ENCODE measurements around the gene GLB1L2.

The GLB1L2 gene

GRCh38 chr11:134384406-134384805 lies 52.6 kb downstream of the GLB1L2 start:
- H3K4me1 ChIP-seq (ENCODE audit: control insufficient read depth, insufficient read depth, low read length, poor library complexity, severe bottlenecking) = peaks cover 17% of the 10 kb centered on the region
- H3K27ac ChIP-seq (ENCODE audit: insufficient read depth, low read length, poor library complexity, severe bottlenecking) = no peak overlapping the region
- no peaks in the 10 kb centered on the region for H3K9me3 ChIP-seq (ENCODE audit: control insufficient read depth, low read length)
- H3K27me3 ChIP-seq (replicated peaks; ENCODE audit: control insufficient read depth, insufficient read depth, low read length, poor library complexity, severe bottlenecking) = peaks cover 10% of the 10 kb centered on the region
- H3K36me3 ChIP-seq (ENCODE audit: control insufficient read depth, insufficient read depth, low read length) = no peaks in the 10 kb centered on the region
- no peak for DNase-seq
- no peak overlapping the region for H3K4me3 ChIP-seq (ENCODE audit: insufficient read depth, low read depth, low read length, poor library complexity, severe bottlenecking)

GRCh38 chr11:134385171-134385570 lies 53.4 kb downstream of the GLB1L2 start:
- H3K4me3 ChIP-seq (ENCODE audit: insufficient read depth, low read depth, low read length, poor library complexity, severe bottlenecking) = no peak overlapping the region
- peaks cover 17% of the 10 kb centered on the region for H3K4me1 ChIP-seq (ENCODE audit: control insufficient read depth, insufficient read depth, low read length, poor library complexity, severe bottlenecking)
- H3K27me3 ChIP-seq (replicated peaks; ENCODE audit: control insufficient read depth, insufficient read depth, low read length, poor library complexity, severe bottlenecking) = peaks cover 10% of the 10 kb centered on the region
- H3K9me3 ChIP-seq (ENCODE audit: control insufficient read depth, low read length) = no peaks in the 10 kb centered on the region
- DNase-seq = no peak
- no peak overlapping the region for H3K27ac ChIP-seq (ENCODE audit: insufficient read depth, low read length, poor library complexity, severe bottlenecking)
- no peaks in the 10 kb centered on the region for H3K36me3 ChIP-seq (ENCODE audit: control insufficient read depth, insufficient read depth, low read length)

- no peak for DNase-seq
- Histone ChIP-seq H3K4me3 (ENCODE audit: insufficient read depth, low read depth, low read length, poor library complexity, severe bottlenecking) (no peak overlapping the region), H3K27me3 (replicated peaks; ENCODE audit: control insufficient read depth, insufficient read depth, low read length, poor library complexity, severe bottlenecking) (peaks cover 10% of the 10 kb centered on the region), H3K27ac (ENCODE audit: insufficient read depth, low read length, poor library complexity, severe bottlenecking) (no peak overlapping the region), H3K36me3 (ENCODE audit: control insufficient read depth, insufficient read depth, low read length) (no peaks in the 10 kb centered on the region), H3K4me1 (ENCODE audit: control insufficient read depth, insufficient read depth, low read length, poor library complexity, severe bottlenecking) (peaks cover 17% of the 10 kb centered on the region), H3K9me3 (ENCODE audit: control insufficient read depth, low read length) (no peaks in the 10 kb centered on the region)
Observed at GRCh38 chr11:134385774-134386565, 54.2 kb downstream of the GLB1L2 start.

GRCh38 chr11:134386945-134387344 lies 55.2 kb downstream of the GLB1L2 start:
- no peaks in the 10 kb centered on the region for H3K9me3 ChIP-seq (ENCODE audit: control insufficient read depth, low read length)
- peaks cover 17% of the 10 kb centered on the region for H3K4me1 ChIP-seq (ENCODE audit: control insufficient read depth, insufficient read depth, low read length, poor library complexity, severe bottlenecking)
- DNase-seq = no peak
- H3K27ac ChIP-seq (ENCODE audit: insufficient read depth, low read length, poor library complexity, severe bottlenecking) = no peak overlapping the region
- no peaks in the 10 kb centered on the region for H3K36me3 ChIP-seq (ENCODE audit: control insufficient read depth, insufficient read depth, low read length)
- H3K27me3 ChIP-seq (replicated peaks; ENCODE audit: control insufficient read depth, insufficient read depth, low read length, poor library complexity, severe bottlenecking) = peaks cover 10% of the 10 kb centered on the region
- no peak overlapping the region for H3K4me3 ChIP-seq (ENCODE audit: insufficient read depth, low read depth, low read length, poor library complexity, severe bottlenecking)

GRCh38 chr11:134387501-134387900 lies 55.7 kb downstream of the GLB1L2 start:
- Histone ChIP-seq H3K36me3 (ENCODE audit: control insufficient read depth, insufficient read depth, low read length) (no peaks in the 10 kb centered on the region), H3K4me3 (ENCODE audit: insufficient read depth, low read depth, low read length, poor library complexity, severe bottlenecking) (no peak overlapping the region), H3K4me1 (ENCODE audit: control insufficient read depth, insufficient read depth, low read length, poor library complexity, severe bottlenecking) (peaks cover 17% of the 10 kb centered on the region)

GRCh38 chr11:134388590-134388989 lies 56.8 kb downstream of the GLB1L2 start:
- Histone ChIP-seq H3K27me3 (replicated peaks; ENCODE audit: control insufficient read depth, insufficient read depth, low read length, poor library complexity, severe bottlenecking) (peaks cover 10% of the 10 kb centered on the region), H3K27ac (ENCODE audit: insufficient read depth, low read length, poor library complexity, severe bottlenecking) (no peak overlapping the region), H3K9me3 (ENCODE audit: control insufficient read depth, low read length) (no peaks in the 10 kb centered on the region), H3K4me3 (ENCODE audit: insufficient read depth, low read depth, low read length, poor library complexity, severe bottlenecking) (no peak overlapping the region), H3K4me1 (ENCODE audit: control insufficient read depth, insufficient read depth, low read length, poor library complexity, severe bottlenecking) (peaks cover 17% of the 10 kb centered on the region), H3K36me3 (ENCODE audit: control insufficient read depth, insufficient read depth, low read length) (no peaks in the 10 kb centered on the region)
- no peak for DNase-seq

More at GRCh38 chr11:134387501-134387900, 55.7 kb downstream of the GLB1L2 start:
- Histone ChIP-seq H3K27ac (ENCODE audit: insufficient read depth, low read length, poor library complexity, severe bottlenecking) (no peak overlapping the region), H3K27me3 (replicated peaks; ENCODE audit: control insufficient read depth, insufficient read depth, low read length, poor library complexity, severe bottlenecking) (peaks cover 10% of the 10 kb centered on the region), H3K9me3 (ENCODE audit: control insufficient read depth, low read length) (no peaks in the 10 kb centered on the region)
- no peak for DNase-seq

GRCh38 chr11:134389464-134390180 lies 57.8 kb downstream of the GLB1L2 start:
- DNase-seq = no peak
- no peaks in the 10 kb centered on the region for H3K9me3 ChIP-seq (ENCODE audit: control insufficient read depth, low read length)
- H3K4me1 ChIP-seq (ENCODE audit: control insufficient read depth, insufficient read depth, low read length, poor library complexity, severe bottlenecking) = peaks cover 17% of the 10 kb centered on the region
- no peaks in the 10 kb centered on the region for H3K36me3 ChIP-seq (ENCODE audit: control insufficient read depth, insufficient read depth, low read length)
- no peak overlapping the region for H3K4me3 ChIP-seq (ENCODE audit: insufficient read depth, low read depth, low read length, poor library complexity, severe bottlenecking)
- no peak overlapping the region for H3K27ac ChIP-seq (ENCODE audit: insufficient read depth, low read length, poor library complexity, severe bottlenecking)
- H3K27me3 ChIP-seq (replicated peaks; ENCODE audit: control insufficient read depth, insufficient read depth, low read length, poor library complexity, severe bottlenecking) = peaks cover 5% of the 10 kb centered on the region

- DNase-seq = no peak
- no peaks in the 10 kb centered on the region for H3K27me3 ChIP-seq (replicated peaks; ENCODE audit: control insufficient read depth, insufficient read depth, low read length, poor library complexity, severe bottlenecking)
- H3K9me3 ChIP-seq (ENCODE audit: control insufficient read depth, low read length) = no peaks in the 10 kb centered on the region
- H3K4me3 ChIP-seq (ENCODE audit: insufficient read depth, low read depth, low read length, poor library complexity, severe bottlenecking) = no peak overlapping the region
- no peaks in the 10 kb centered on the region for H3K36me3 ChIP-seq (ENCODE audit: control insufficient read depth, insufficient read depth, low read length)
- peaks cover 17% of the 10 kb centered on the region for H3K4me1 ChIP-seq (ENCODE audit: control insufficient read depth, insufficient read depth, low read length, poor library complexity, severe bottlenecking)
- H3K27ac ChIP-seq (ENCODE audit: insufficient read depth, low read length, poor library complexity, severe bottlenecking) = no peak overlapping the region
Observed at GRCh38 chr11:134390706-134391569, 59.1 kb downstream of the GLB1L2 start.

- Histone ChIP-seq H3K36me3 (ENCODE audit: control insufficient read depth, insufficient read depth, low read length) (no peaks in the 10 kb centered on the region), H3K27ac (ENCODE audit: insufficient read depth, low read length, poor library complexity, severe bottlenecking) (no peak overlapping the region), H3K27me3 (replicated peaks; ENCODE audit: control insufficient read depth, insufficient read depth, low read length, poor library complexity, severe bottlenecking) (no peaks in the 10 kb centered on the region), H3K4me1 (ENCODE audit: control insufficient read depth, insufficient read depth, low read length, poor library complexity, severe bottlenecking) (peaks cover 10% of the 10 kb centered on the region), H3K9me3 (ENCODE audit: control insufficient read depth, low read length) (no peaks in the 10 kb centered on the region), H3K4me3 (ENCODE audit: insufficient read depth, low read depth, low read length, poor library complexity, severe bottlenecking) (no peak overlapping the region)
- DNase-seq = no peak
Observed at GRCh38 chr11:134391656-134392055, 59.9 kb downstream of the GLB1L2 start.
